ENCODE measurements around the gene CEACAM20.
"Not testable (repeated sequence)": the region's sequence is repeated elsewhere in the genome, so short reads cannot be mapped to it uniquely, and the experiment has no call there.

Gene CEACAM20

GRCh38 chr19:44468730-44469129 lies 60.7 kb downstream of the CEACAM20 start:
- DNase-seq, result not testable (repeated sequence)

GRCh38 chr19:44462600-44463286 lies 66.7 kb downstream of the CEACAM20 start:
- DNase-seq, result not testable (repeated sequence)

Measured in stimulated activated CD4-positive, alpha-beta T cell treated with anti-CD3 and anti-CD28 coated beads, Interleukin-2, amount 100 ng/mL, for 24 hours (primary cell).